Measurements from ENCODE around the gene AFAP1.

Gene AFAP1

GRCh38 chr4:7764466-7764865, 175.2 kb downstream of the AFAP1 start:
- TF ChIP-seq CTCF (conservative IDR thresholded peaks at IDR 0.05; ENCODE audit: low read depth, low read length), result no peak
- Histone ChIP-seq H3K4me2 (no peak overlapping the region), H3K27ac (no peak overlapping the region), H3K79me2 (ENCODE audit: insufficient read depth, low read depth) (no peaks in the 10 kb centered on the region), H3K4me3 (IDR thresholded peaks at IDR 0.05; ENCODE audit: insufficient read depth, low read depth, low read length) (no peak overlapping the region), H3K4me1 (ENCODE audit: low read depth, poor library complexity, severe bottlenecking) (no peaks in the 10 kb centered on the region), H3K36me3 (ENCODE audit: insufficient read depth) (no peaks in the 10 kb centered on the region), H3K9ac (no peak overlapping the region), H3K27me3 (ENCODE audit: insufficient read depth, low read depth) (no peaks in the 10 kb centered on the region), H4K20me1 (ENCODE audit: insufficient read depth) (no peaks in the 10 kb centered on the region), H2AFZ (ENCODE audit: low read depth) (no peak overlapping the region)

DNA sequence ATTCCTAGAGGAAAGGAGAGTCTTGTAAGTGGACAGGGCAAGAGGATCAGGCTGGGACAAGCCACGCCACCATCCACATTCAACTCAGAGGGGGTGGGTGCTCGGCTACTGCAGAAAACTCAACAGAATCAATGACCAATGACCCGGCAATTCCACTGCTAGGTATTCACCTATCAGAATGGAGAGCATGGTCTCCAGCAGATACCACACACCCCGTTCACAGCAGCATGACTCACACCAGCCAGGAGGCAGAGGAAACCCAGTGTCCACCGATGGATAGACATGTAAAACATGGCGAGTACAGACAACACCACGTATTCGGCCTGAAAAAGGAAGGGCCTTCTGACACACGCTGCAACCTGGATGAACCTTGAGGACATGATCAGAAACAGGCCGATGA, 175.9 kb downstream of the AFAP1 start:
- Histone ChIP-seq H3K27me3 (ENCODE audit: insufficient read depth, low read depth) (no peaks in the 10 kb centered on the region), H2AFZ (ENCODE audit: low read depth) (no peak overlapping the region), H4K20me1 (ENCODE audit: insufficient read depth) (no peaks in the 10 kb centered on the region), H3K79me2 (ENCODE audit: insufficient read depth, low read depth) (no peaks in the 10 kb centered on the region), H3K4me3 (IDR thresholded peaks at IDR 0.05; ENCODE audit: insufficient read depth, low read depth, low read length) (no peak overlapping the region), H3K27ac (no peak overlapping the region), H3K9ac (no peak overlapping the region), H3K4me2 (no peak overlapping the region), H3K36me3 (ENCODE audit: insufficient read depth) (no peaks in the 10 kb centered on the region), H3K4me1 (ENCODE audit: low read depth, poor library complexity, severe bottlenecking) (no peaks in the 10 kb centered on the region)
- TF ChIP-seq CTCF (conservative IDR thresholded peaks at IDR 0.05; ENCODE audit: low read depth, low read length), result no peak

DNA sequence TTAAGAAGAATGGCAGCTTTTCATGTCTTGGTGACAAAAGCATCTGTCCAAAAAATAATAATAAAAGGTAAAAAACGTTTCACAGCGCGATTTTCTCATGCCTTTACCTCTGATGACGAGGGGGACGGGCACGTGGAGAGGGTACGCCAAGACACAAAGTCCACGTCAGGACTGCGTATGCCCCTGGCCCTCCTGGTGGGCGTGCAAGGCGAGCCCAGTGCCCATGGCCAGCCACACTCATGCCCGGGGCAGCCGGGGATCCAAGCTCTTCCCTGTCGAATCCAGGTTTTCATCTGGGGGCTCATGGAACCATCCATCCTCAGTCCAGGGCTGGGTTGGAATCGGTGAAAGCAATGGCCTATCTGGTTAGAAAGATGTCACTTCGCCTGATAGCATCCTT, 176.6 kb downstream of the AFAP1 start:
- Histone ChIP-seq H3K4me2 (no peak overlapping the region), H2AFZ (ENCODE audit: low read depth) (no peak overlapping the region), H4K20me1 (ENCODE audit: insufficient read depth) (no peaks in the 10 kb centered on the region), H3K4me1 (ENCODE audit: low read depth, poor library complexity, severe bottlenecking) (no peaks in the 10 kb centered on the region), H3K27ac (no peak overlapping the region), H3K27me3 (ENCODE audit: insufficient read depth, low read depth) (0 out of 2 replicates have a peak, but pooled peaks cover 2% of the 10 kb centered on the region), H3K9ac (no peak overlapping the region), H3K79me2 (ENCODE audit: insufficient read depth, low read depth) (no peaks in the 10 kb centered on the region), H3K36me3 (ENCODE audit: insufficient read depth) (no peaks in the 10 kb centered on the region), H3K4me3 (IDR thresholded peaks at IDR 0.05; ENCODE audit: insufficient read depth, low read depth, low read length) (no peak overlapping the region)
- no peak for TF ChIP-seq CTCF (conservative IDR thresholded peaks at IDR 0.05; ENCODE audit: low read depth, low read length)

DNA sequence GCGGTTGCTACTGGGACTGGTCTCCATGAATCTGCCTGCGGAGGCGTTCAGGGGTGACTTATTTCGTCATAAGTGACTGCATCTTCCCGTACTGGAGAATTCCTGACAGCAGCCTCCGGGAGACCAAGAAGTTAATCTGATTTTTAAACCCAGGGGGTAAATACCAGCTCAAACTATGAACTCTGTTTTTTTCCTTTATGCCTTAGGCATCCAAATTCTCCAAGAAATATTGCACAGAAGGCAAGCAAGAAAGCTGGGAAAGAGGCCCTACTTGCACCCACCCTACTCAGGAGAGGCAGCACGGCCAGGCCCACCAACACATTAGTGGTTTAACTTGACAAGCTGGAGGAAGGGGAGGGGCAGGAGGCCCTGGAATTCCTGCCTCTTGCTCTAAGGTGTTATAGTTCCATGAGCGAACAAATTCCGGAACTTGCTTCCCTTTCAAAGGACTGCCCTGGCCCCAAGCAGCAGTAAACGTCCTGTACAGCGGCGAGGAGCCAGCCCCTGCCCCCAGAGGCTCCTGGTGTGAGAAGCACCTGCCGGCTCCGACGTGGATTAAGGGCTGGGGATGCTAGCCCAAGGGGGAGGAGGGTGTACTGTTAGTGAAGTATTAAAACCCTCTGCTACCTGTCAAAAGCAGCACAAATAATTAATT, 177.2 kb downstream of the AFAP1 start:
- H3K9ac ChIP-seq, result no peak overlapping the region
- H4K20me1 ChIP-seq (ENCODE audit: insufficient read depth), result no peaks in the 10 kb centered on the region
- H3K4me1 ChIP-seq (ENCODE audit: low read depth, poor library complexity, severe bottlenecking), result no peaks in the 10 kb centered on the region
- no peak overlapping the region for H3K4me2 ChIP-seq
- no peak for TF ChIP-seq CTCF (conservative IDR thresholded peaks at IDR 0.05; ENCODE audit: low read depth, low read length)
- H3K27me3 ChIP-seq (ENCODE audit: insufficient read depth, low read depth), result 0 out of 2 replicates have a peak, but pooled peaks cover 2% of the 10 kb centered on the region
- no peak overlapping the region for H3K27ac ChIP-seq
- H3K79me2 ChIP-seq (ENCODE audit: insufficient read depth, low read depth), result no peaks in the 10 kb centered on the region
- H3K36me3 ChIP-seq (ENCODE audit: insufficient read depth), result no peaks in the 10 kb centered on the region
- H2AFZ ChIP-seq (ENCODE audit: low read depth), result no peak overlapping the region
- no peak overlapping the region for H3K4me3 ChIP-seq (IDR thresholded peaks at IDR 0.05; ENCODE audit: insufficient read depth, low read depth, low read length)
